HG02981 (cell line): ENCODE measurements around the gene CDK16.

Experiments used
- ATAC-seq: cut with Tn5 transposase; IDR thresholded peaks from one replicate; pipeline ENCODE4 v1.9.1; 2021; ENCODE audit warnings: mild to moderate bottlenecking, moderate library complexity; ENCODE audit not compliant: unreplicated experiment

Gene CDK16

GRCh38 chrX:47218280-47218919, at the start of gene CDK16:
Gene CDK16 (plus strand): TSS chrX:47218681. CDS start chrX:47223558, 4,877 bp downstream.
- peak; percentile 26 for ATAC-seq

- no peak for ATAC-seq
These were observed 49.2 kb upstream of the CDK16 start for GRCh38 chrX:47169273-47169672.

- no peak for ATAC-seq
These were observed 48.6 kb upstream of the CDK16 start for GRCh38 chrX:47169726-47170515.

GRCh38 chrX:47170861-47171692, 47.4 kb upstream of the CDK16 start:
- ATAC-seq: no peak

GRCh38 chrX:47171996-47172395, 46.5 kb upstream of the CDK16 start:
- ATAC-seq: no peak

- ATAC-seq: no peak
These were observed 45.9 kb upstream of the CDK16 start for GRCh38 chrX:47172549-47172948.

GRCh38 chrX:47172971-47173792, 45.3 kb upstream of the CDK16 start:
- ATAC-seq: no peak

GRCh38 chrX:47174376-47174775, 44.1 kb upstream of the CDK16 start:
- ATAC-seq: no peak

- ATAC-seq: no peak
These were observed 43.5 kb upstream of the CDK16 start for GRCh38 chrX:47174846-47175587.

GRCh38 chrX:47175588-47175980, 42.9 kb upstream of the CDK16 start:
- ATAC-seq: no peak

GRCh38 chrX:47176101-47176740, 42.3 kb upstream of the CDK16 start:
- no peak for ATAC-seq

GRCh38 chrX:47177079-47177478, 41.4 kb upstream of the CDK16 start:
- ATAC-seq: no peak

GRCh38 chrX:47178337-47178736, 40.1 kb upstream of the CDK16 start:
- ATAC-seq: no peak

GRCh38 chrX:47179221-47179927, 39.1 kb upstream of the CDK16 start:
- ATAC-seq: no peak

- ATAC-seq: no peak
These were observed 38.6 kb upstream of the CDK16 start for GRCh38 chrX:47179928-47180255.

- ATAC-seq: no peak
These were observed 38.1 kb upstream of the CDK16 start for GRCh38 chrX:47180346-47180745.

- ATAC-seq: no peak
These were observed 37.2 kb upstream of the CDK16 start for GRCh38 chrX:47181301-47181700.

- no peak for ATAC-seq
These were observed 36.3 kb upstream of the CDK16 start for GRCh38 chrX:47182106-47182700.

GRCh38 chrX:47184486-47184885, 34.0 kb upstream of the CDK16 start:
- no peak for ATAC-seq
